22Rv1 (cell line): ENCODE data around the gene ENC1.

ENCODE experiments used
- ZFX ChIP-seq: fragments of 450-650 bp; IDR thresholded peaks from 2 replicates; pipeline ENCODE4 v1.6.1; 2017; ENCODE audit warnings: antibody characterized with exemption, borderline replicate concordance
- TF ChIP-seq, protein P1 (sequence below): fragments of 450-650 bp; IDR thresholded peaks from 2 replicates; pipeline ENCODE4 v1.5.1; 2017; ENCODE audit warnings: mild to moderate bottlenecking

- TF ChIP-seq ZFX = no peak
- TF ChIP-seq, protein P1, sequence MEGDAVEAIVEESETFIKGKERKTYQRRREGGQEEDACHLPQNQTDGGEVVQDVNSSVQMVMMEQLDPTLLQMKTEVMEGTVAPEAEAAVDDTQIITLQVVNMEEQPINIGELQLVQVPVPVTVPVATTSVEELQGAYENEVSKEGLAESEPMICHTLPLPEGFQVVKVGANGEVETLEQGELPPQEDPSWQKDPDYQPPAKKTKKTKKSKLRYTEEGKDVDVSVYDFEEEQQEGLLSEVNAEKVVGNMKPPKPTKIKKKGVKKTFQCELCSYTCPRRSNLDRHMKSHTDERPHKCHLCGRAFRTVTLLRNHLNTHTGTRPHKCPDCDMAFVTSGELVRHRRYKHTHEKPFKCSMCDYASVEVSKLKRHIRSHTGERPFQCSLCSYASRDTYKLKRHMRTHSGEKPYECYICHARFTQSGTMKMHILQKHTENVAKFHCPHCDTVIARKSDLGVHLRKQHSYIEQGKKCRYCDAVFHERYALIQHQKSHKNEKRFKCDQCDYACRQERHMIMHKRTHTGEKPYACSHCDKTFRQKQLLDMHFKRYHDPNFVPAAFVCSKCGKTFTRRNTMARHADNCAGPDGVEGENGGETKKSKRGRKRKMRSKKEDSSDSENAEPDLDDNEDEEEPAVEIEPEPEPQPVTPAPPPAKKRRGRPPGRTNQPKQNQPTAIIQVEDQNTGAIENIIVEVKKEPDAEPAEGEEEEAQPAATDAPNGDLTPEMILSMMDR = no peak
These were observed 39.4 kb upstream of the ENC1 start for GRCh38 chr5:74679966-74680365.
